Limb (tissue), 2 donors: ENCODE results near the gene MYT1.

Source experiments
- DNase-seq, 2 donors: peaks; one replicate each; pipeline ENCODE4 v3.0.0-alpha.2; 2016; ENCODE audit errors: extremely low spot score in 2 of 2

Gene MYT1

GRCh38 chr20:64188682-64189529 is 24.7 kb downstream of the MYT1 start:
- peak in 1 of 2 donors; percentile 17 for DNase-seq

- DNase-seq: no peak
Measured at GRCh38 chr20:64189530-64189966, 25.3 kb downstream of the MYT1 start.

GRCh38 chr20:64189986-64190385 is 25.7 kb downstream of the MYT1 start:
- no peak for DNase-seq

GRCh38 chr20:64191002-64191401 is 26.8 kb downstream of the MYT1 start:
- no peak for DNase-seq

GRCh38 chr20:64192406-64192805 is 28.2 kb downstream of the MYT1 start:
- DNase-seq: peak in 1 of 2 donors; percentile 56

GRCh38 chr20:64193058-64193457 is 28.8 kb downstream of the MYT1 start:
- no peak for DNase-seq

- no peak for DNase-seq
Measured at GRCh38 chr20:64194269-64194668, 30.0 kb downstream of the MYT1 start.

- no peak for DNase-seq
Measured at GRCh38 chr20:64196309-64196708, 32.1 kb downstream of the MYT1 start.

GRCh38 chr20:64196847-64197306 is 32.6 kb downstream of the MYT1 start:
- no peak for DNase-seq

GRCh38 chr20:64198347-64198746 is 34.1 kb downstream of the MYT1 start:
- no peak for DNase-seq

- no peak for DNase-seq
Measured at GRCh38 chr20:64199395-64199794, 35.1 kb downstream of the MYT1 start.

GRCh38 chr20:64200740-64201139 is 36.5 kb downstream of the MYT1 start:
- DNase-seq: no peak

- no peak for DNase-seq
Measured at GRCh38 chr20:64201653-64202052, 37.4 kb downstream of the MYT1 start.

- no peak for DNase-seq
Measured at GRCh38 chr20:64203037-64203777, 39.0 kb downstream of the MYT1 start.

- DNase-seq: no peak
Measured at GRCh38 chr20:64205611-64206026, 41.4 kb downstream of the MYT1 start.

- no peak for DNase-seq
Measured at GRCh38 chr20:64206614-64207013, 42.4 kb downstream of the MYT1 start.

GRCh38 chr20:64207641-64208590 is 43.7 kb downstream of the MYT1 start:
- no peak for DNase-seq

GRCh38 chr20:64209148-64209547 is 44.9 kb downstream of the MYT1 start:
- DNase-seq: no peak

GRCh38 chr20:64210656-64211369 is 46.6 kb downstream of the MYT1 start:
- DNase-seq: no peak

- DNase-seq: no peak
Measured at GRCh38 chr20:64211874-64212658, 47.8 kb downstream of the MYT1 start.
